Kidney epithelial cell (primary cell): ENCODE data around the gene SLIT1. TPM values are rescaled to one million over a fixed set of nuclear protein-coding genes. Genes with fewer than 3 reads are reported as not detected.

Experiments
- DNase-seq: peaks from one replicate; pipeline ENCODE4 v3.0.0-alpha.2; 2010; ENCODE audit warnings: low read depth
- H3K27me3 ChIP-seq: 2 replicates; pipeline ENCODE4 v1.6.0; 2011; ENCODE audit warnings: low read length; ENCODE audit not compliant: control insufficient read depth, insufficient read depth
- H3K36me3 ChIP-seq: 2 replicates; pipeline ENCODE4 v1.5.1; 2011; ENCODE audit warnings: low read length; ENCODE audit not compliant: control insufficient read depth, insufficient read depth
- H3K4me3 ChIP-seq: 2 replicates; pipeline ENCODE4 v1.5.1; 2011; ENCODE audit warnings: low read depth, mild to moderate bottlenecking, control low read depth, low read length
- CTCF ChIP-seq: IDR thresholded peaks from 2 replicates; pipeline ENCODE4 v1.5.1; 2011; ENCODE audit warnings: mild to moderate bottlenecking, moderate library complexity, low read length, control low read depth, inconsistent platforms; ENCODE audit not compliant: insufficient read depth, poor library complexity, severe bottlenecking
- total RNA-seq: library from RNA; depleted of rRNA; stranded (reverse); fragments of >200 nt; gene quantifications from 2 replicates; pipeline ENCODE4 v1.2.3, GENCODE V29; 2015

Gene SLIT1
- total RNA-seq, 1 donor from 2014 or later = 0.17 TPM

DNA sequence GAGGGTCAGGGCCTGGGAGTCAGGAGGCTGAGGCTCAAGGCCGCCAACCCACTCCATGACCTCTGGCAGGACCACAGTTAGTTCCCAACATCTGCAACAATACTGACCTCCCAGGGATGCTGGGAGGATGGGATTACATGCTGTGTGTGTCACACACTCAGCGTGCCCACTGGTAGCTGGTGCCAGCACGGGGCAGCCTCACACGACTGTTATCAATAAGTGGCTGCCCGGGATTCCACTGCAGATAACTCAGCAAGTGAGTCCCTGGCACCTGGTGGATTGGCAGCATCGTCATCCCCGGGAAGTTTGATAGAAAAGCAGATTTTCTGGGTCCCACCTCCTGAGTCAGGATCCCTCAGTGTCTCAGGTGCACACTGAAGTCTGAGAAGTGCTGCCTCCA, 110.3 kb downstream of the SLIT1 start:
- Histone ChIP-seq H3K27me3 (peaks cover 42% of the 10 kb centered on the region), H3K36me3 (no peaks in the 10 kb centered on the region), H3K4me3 (no peak overlapping the region)
- TF ChIP-seq CTCF = no peak
- DNase-seq = no peak

- no peak overlapping the region for H3K4me3 ChIP-seq
- TF ChIP-seq CTCF = no peak
- H3K36me3 ChIP-seq = no peaks in the 10 kb centered on the region
- H3K27me3 ChIP-seq = peaks cover 42% of the 10 kb centered on the region
- no peak for DNase-seq
Observed at GRCh38 chr10:97074256-97075145, 111.3 kb downstream of the SLIT1 start.

DNA sequence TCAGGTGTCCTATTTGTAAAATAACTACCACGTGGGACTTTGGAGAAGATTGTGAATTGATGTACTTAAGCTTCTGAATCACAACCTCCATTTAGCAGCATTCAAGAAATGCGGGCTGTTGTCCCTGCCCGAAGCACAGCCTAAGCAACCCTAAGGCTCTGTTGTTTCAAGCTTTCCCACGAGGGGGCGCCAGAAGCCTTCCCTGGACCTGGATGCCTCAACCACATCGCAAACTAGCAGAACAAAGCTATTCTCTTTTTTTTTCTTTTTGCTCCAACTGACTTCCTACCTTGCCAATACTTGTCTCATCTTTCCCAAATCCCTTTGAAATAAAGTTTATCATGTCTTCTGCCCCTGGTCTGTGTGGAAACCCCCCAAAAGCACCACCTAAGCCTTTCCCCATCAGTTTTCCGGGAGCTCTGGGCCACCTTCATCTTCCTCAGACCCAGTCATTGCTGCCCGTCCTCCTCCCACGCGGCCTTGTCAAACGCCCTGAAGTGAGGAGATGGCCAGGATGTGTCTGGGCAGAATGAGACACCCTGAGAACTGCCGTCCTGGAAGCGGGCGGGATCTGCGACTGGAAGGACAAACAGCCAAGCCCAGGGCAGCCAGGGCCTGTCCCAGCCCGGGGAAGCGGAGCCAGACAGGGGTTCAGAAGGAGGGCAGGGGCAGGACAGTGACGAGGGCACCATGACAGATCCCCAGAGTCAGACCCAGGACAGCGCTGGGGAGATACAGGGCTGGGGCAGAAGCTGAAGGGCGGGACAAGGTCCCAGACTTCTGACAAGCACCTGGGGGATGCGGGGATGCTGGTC, 112.7 kb downstream of the SLIT1 start:
- no peaks in the 10 kb centered on the region for H3K36me3 ChIP-seq
- DNase-seq = no peak
- TF ChIP-seq CTCF = peak; percentile 94
- H3K27me3 ChIP-seq = peaks cover 35% of the 10 kb centered on the region
- no peak overlapping the region for H3K4me3 ChIP-seq

DNA sequence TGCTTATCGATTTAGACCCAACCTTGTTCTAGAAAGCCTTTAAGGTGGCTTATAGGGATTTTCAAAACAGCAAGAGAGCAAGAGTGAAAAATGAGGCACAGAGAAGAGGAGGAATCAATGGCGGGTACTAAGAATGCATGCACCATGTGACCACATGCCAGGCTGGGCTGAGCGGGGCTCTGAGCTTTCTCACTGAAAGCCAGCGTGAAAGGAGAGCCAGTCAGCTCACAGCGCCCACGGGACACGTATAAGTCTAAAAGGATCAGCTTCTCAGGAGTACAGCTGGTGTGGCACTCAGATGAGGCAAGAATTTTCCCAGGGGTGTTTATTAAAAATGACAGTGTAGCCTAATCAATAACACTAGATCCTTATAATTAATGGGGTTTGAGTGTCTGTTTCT, 114.3 kb downstream of the SLIT1 start:
- DNase-seq = no peak
- no peak for TF ChIP-seq CTCF
- peaks cover 33% of the 10 kb centered on the region for H3K27me3 ChIP-seq
- no peak overlapping the region for H3K4me3 ChIP-seq
- no peaks in the 10 kb centered on the region for H3K36me3 ChIP-seq

- no peak for TF ChIP-seq CTCF
- DNase-seq = no peak
- no peaks in the 10 kb centered on the region for H3K36me3 ChIP-seq
- H3K4me3 ChIP-seq = no peak overlapping the region
- peaks cover 28% of the 10 kb centered on the region for H3K27me3 ChIP-seq
Observed at GRCh38 chr10:97069576-97070362, 116.0 kb downstream of the SLIT1 start.
